ENCODE data around the gene TBC1D22A. TPM values are rescaled to one million over a fixed set of nuclear protein-coding genes. Genes with fewer than 3 reads are reported as not detected.

TBC1D22A gene
- total RNA-seq, 1 experiment from 2014 or later, result 12.2 TPM

DNA sequence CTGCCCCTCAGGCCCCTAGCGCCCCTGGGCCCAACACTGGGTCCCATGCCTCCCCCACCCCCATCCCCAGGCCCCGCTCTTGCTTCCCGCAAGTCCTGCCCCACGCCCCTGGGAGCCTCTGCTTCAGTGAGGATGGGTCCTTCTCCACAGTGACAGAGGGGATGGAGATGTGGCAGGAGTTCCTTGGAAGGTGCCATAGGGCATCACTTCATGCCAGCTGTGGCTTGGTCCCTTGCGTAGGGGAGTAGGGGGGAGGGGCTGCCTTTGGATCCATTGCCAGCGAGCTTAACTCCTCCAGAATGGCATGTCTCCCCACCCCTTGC is 9.5 kb upstream of the TBC1D22A start:
- DNase-seq (ENCODE audit: low read depth), result no peak

DNA sequence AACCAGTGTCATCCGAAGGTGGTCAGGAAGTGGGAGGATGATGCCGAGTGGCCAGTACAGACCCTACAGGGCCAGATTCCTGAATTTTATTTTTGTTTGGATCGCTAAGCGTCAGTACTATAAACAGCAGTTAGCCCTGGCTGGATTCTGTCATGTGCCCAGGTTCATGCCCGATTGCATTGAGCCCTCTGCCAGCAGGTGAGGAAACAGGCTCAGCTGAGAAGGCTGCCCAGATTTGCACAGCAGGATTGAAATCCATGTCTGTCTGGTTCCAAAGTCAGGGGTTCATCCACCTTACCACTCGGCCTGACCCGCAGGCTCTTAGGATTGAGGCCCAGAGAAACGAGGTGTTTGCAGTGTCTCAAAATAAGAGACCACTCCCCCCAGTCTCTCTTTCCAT is 9.1 kb upstream of the TBC1D22A start:
- no peak for DNase-seq (ENCODE audit: low read depth)

DNA sequence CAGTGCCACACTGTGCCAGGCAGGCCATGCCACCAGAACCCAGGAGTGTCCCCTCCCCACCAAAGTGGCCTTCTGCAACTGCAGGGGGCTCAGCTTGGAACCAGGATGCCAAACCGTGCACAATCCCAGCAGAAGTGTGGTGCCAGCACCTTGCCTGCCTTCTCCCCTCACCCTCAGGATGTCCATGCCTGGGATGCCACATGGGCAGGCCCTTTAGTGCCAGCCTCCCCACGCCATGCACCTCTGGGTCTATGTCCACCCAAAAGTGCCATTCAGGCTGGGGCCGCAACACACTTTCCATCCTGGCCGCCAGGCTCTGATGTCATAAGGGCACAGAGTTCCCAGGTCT is 8.7 kb upstream of the TBC1D22A start:
- DNase-seq (ENCODE audit: low read depth), result no peak

DNA sequence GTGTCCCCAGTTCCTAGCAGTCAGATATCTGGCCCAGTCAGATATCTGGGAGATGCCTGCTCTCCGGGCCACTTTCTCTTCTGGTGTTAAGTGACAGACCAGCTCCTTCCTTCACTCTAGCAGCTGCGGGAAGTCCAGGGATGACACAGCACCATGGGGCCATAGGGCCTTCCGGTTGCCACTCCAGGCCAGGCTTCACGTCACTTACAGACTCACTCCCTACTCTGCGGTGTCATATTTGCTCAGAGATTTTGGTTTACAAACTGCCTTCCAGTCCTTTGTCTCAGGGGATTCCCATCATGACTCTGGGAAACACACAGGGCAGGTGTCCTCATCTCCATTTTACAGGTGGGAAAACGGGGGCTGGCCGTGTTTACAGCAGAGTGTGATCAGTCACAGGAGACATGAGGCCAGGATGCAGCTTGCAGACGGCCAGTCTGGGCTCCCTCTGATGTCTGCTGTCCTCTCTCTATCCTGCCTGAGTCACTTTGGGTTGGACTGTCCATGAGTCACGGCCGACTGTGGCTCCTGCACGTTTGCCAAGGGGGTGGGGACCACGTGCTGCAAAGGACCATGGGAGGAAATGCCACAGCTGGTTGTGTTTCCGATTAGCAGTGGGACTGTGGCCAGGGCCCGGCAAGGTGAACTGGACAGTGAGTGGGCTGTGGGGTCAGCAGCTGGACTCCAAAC is 8.2 kb upstream of the TBC1D22A start:
- peak; percentile 99 for DNase-seq (ENCODE audit: low read depth)

DNA sequence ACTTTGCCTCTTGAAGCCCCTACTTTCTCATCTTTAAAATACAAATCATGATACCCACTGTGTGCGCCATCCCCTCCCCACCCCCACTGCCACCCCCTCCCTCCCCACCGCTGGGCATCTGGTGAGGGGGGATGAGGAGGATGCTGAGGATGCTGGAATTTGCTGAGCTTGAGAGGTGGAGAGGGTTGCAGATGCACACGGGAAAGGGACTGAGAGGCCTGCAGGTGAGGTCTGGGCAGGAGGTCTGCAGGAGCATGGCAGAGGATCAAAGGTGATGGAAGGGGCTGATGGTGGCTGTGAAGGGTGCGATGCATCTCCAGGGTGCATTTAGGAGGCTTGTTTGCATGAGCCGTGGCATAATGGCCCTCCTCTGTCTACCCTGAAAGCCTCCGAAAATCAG is 7.6 kb upstream of the TBC1D22A start:
- DNase-seq (ENCODE audit: low read depth), result no peak

DNA sequence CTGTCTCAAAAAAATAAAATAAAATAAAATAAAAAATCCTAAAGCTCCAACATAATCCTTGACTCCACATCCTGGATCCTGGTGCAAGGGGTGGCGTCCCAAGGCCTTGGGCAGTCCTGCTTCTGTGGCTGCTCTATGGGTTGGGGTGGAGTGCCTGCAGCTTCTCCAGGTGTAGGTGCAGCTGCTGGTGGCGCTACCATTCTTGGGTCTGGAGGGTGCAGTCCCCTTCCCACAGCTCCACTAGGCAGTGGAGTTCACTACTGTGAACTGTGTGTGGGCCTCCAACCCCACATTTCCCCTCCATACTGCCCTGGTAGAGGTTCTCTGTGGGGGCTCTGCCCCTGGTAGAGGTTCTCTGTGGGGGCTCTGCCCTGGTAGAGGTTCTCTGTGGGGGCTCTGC is 6.9 kb upstream of the TBC1D22A start:
- no peak for DNase-seq (ENCODE audit: low read depth)

DNA sequence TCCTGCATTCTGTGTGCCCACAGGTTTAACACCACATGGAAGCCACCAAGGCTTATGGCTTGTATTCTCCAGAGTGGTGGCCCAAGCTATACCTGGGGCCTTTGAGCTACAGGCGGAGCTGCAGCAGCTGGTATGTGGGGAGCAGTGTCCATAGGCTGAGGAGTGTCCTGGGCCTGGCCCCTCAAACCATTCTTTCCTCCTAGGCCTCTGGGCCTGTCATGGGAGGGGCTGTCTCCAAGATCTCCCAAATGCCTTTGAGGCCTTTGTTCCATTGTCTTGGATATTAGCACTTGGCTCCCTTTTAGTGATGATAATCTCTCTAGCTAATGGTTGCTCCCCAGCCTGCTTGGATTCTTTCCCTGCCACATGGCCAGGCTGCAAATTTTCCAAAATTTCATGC is 6.4 kb upstream of the TBC1D22A start:
- no peak for DNase-seq (ENCODE audit: low read depth)

DNA sequence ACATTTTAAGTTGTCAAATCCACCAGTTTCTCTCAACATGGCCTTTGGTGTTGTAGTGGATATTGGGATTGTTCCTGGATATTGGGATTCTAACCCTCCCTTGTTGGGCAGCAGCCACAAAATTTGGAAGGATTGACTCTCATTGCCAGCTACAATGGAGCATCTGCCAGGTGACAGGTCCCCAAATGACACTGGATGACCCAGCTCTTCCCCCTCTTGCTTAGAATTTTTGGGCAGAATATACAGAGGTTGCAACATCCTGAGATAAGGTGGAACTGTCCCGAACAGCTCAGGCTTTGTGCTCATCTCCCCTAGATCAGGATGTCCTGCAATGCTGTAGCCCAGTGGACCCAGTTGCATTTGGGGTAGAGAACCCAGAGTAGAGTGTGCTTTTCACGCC is 5.3 kb upstream of the TBC1D22A start:
- DNase-seq (ENCODE audit: low read depth), result no peak

DNA sequence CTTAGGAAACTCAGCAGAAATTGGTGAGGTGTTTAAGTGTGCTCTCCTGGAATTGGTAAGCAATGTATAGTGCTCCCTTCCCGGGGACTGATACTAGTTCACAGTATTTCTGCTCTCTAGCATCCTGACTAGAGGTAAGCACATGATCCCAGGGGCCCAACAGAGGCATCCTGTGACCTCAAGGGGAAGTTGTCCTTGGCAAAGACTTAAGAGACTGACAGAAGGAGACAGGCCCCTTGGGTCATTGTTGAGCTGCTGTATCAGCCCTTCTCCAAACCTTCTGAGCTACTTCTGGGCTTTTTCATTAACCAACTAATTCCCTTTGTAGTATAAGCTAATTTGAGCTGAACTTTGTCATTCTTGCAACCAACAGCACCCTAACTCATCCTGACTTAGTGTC is 4.3 kb upstream of the TBC1D22A start:
- DNase-seq (ENCODE audit: low read depth), result no peak

DNA sequence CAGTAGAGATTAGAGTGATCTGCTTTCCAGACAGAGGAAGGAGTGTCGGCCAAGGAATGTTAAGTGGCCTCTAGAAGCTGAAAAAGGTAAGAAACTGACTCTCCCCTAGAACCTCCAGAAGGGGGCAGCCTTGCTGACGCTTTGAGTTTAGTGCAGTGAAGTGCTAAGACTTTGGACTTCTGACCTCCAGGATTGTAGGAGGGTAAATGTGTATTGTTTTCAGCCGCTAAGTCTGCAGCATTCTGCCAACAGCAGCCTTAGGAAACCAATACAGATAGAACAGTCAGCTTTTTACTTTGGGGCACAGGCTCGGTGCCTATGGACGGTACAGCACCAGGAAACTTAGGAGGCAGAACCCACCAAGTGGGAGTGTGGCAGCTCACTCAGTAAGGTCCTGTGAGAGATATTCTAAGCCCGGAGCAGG is 3.6 kb upstream of the TBC1D22A start:
- DNase-seq (ENCODE audit: low read depth), result peak; percentile 57

DNA sequence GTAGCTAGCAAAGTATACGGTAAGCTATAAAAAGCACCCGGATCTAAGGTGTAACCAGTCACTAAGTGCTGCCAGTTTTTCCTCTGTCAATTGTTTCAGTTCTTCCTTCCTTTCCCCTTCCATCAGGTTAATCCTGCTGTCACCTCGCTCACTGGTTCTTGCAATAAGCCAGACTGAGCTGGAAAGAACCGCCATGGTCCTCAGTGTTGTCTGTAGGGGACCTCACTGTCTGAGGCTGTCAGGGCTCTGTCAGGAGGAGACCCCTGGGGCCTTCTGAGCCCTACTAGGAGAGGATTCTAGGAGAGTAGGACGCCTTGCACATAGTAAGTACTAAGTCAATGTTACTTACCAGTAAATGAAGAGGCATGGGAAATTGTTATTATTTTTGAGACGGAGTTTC is 1.4 kb upstream of the TBC1D22A start:
- DNase-seq (ENCODE audit: low read depth), result no peak

DNA sequence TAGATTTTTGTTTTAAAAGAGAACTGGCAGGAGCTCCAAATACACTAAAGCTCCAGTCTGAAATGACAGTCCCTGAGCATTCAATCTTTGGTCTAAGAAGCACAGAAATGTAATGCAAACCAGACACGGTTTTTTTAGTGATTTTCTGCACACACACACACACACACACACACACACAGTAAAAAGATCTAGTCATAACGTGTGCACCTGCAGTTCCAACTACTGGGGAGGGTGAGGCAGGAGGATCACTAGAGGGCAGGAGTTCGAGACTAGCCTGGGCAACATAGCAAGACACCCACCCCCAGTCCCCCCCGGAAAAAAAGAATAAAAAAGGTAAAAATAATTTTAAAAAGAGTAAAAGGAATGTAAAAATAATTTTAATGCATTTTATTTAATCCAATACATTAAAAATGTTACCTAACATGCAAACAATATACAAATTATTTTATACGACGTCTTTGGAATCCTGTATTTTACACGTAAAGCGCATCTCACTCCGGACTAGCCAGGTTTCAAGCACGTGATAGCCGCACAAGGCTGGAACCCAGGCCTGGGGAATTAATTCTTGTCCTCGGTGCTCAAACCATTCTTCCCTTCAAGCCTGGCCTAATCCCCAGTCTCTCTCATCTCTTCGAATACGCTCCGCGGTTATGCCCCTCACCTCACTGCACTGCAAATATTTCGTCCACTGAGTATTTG is 762 bp upstream of the TBC1D22A start:
- no peak for DNase-seq (ENCODE audit: low read depth)

DNA sequence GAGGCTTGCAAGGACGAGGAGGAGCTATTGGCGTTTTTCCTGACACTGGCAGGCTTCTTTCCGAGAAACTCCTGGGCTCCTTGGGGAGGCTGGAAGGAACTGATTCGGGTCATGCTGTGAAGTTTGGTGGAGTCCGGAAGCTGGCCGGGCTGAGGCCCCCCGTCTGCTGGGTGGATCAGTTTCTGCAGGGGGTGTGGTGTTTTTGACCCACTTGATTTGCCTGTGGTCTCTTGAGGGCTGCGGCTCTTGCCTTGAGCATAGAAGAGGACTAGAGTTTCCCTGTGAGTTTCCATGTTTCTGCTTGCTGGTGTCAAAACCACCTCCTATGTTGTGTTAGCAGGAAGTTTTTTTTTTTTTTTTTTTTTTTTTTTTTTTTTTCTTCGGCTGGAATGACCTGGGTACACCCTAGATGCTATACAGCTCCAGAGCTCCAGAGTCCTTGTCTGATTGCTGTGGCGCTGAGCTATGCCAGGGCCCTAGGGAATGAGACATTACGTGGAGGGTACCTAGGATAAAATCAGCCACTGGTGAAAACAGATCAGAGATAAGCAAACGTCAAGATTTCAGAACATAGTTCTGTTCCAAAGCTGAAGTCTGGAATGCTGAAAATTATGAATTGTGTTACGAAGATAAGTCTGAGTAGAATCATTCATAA is 728 bp downstream of the TBC1D22A start:
- DNase-seq (ENCODE audit: low read depth), result peak; percentile 32

DNA sequence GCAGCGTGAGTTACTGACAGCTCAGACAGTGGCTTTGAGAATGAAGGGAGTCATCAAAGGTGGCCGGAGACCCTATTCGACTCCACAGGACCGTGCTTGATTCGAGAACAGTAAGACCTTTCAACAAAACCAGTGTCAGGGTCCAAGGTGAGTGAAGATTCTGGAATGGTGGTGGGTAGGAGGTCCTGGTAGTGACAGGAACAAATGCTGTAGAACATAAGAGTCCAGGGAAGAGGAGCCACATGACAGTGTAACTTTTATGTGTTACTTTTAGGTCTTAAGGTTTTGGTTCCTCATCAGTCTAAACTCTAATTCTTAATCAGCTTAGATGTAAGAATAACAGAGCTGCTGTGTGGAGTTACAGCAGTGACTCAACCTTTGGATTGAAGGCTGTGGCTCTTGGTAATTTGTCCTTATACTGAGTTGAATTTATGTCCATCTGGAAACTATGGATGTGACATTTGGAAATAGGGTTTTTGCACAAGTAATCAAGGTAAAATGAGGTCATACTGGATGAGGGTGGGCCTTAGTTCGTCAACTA is 1.8 kb downstream of the TBC1D22A start:
- no peak for DNase-seq (ENCODE audit: low read depth)

DNA sequence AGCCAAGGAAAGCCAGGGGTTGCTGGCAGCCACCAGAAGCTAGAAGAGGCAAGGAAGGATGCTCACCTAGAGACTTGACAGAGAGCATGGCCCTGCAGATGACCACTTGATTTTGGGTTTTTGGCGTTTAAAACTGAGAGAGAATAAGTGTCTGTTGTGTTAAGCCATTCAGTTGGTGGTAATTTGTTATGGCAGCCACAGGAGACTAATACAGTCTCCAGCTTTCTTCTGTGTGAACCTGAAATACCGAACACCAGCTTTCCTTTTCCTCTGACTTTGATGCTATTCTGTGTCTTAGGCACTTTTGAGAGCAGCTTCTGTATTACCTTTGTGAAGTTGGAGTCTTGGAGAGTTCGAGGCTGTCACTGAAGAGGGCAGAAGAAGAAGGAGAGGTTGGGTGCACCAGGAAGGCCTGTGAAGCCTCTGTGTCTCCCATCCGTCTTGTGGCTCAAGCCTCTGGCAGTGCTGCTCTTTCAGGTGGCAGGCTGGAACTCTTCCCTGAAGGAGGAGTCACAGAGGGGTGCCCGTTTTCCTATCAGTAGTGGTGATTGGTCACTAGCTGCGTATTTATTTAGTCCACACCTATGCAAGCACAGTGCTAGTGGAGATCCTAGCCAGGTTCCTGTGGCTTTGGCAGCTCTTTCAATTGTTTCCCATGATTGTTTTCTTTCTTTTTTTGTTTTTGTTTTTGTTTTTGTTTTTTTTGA is 2.5 kb downstream of the TBC1D22A start:
- no peak for DNase-seq (ENCODE audit: low read depth)

DNA sequence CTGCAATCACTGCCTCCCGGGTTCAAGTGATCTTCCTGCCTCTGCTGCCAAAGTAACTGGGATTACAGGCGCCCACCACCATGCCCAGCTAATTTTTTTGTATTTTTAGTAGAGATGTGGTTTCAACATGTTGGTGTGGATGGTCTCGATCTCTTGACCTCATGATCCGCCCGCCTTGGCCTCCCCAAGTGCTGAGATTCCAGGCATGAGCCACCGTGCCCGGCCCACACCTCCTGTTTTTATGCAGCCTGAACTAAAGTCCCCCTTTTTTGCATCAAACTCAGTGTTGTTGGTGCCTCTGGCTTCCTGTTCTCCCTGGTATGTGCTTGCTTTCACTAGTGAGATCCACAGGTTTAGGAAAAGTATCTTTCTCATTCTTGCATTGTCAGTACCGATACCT is 4.2 kb downstream of the TBC1D22A start:
- no peak for DNase-seq (ENCODE audit: low read depth)

DNA sequence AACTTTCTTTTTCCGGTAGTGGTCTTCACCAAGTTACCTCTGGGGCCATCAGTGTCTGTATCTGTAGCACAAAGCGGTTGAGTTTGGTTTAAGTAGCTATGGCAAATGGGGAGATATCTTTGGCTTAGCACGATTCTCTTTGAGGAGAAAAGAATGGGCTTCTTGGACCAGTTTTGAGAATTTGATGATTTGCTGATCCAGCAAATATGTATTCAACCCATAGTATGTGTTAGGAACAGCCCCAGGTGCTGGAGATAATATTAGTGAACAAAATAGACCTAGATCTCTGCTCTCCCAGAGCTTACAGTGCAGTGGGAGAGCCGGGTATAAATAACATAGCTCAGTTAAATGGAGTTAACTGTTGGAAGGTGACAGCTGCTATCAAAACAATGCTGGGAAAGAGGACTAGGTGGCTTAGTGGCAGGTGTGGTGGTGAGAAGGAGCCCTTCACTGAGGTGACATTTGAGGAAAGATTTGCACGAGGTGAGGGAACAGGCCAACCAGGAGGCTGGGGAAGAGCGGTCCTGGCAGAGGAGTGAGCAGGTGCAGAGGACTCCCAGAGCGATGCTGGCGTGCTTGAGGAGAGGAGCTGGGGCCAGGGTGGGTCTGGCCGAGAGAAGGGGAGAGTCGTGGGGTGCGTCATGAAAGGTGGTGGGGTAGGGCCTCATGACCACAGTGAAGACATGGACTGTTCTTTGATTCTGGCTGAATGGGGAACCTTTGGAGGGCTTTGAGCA is 5.0 kb downstream of the TBC1D22A start:
- DNase-seq (ENCODE audit: low read depth), result no peak

DNA sequence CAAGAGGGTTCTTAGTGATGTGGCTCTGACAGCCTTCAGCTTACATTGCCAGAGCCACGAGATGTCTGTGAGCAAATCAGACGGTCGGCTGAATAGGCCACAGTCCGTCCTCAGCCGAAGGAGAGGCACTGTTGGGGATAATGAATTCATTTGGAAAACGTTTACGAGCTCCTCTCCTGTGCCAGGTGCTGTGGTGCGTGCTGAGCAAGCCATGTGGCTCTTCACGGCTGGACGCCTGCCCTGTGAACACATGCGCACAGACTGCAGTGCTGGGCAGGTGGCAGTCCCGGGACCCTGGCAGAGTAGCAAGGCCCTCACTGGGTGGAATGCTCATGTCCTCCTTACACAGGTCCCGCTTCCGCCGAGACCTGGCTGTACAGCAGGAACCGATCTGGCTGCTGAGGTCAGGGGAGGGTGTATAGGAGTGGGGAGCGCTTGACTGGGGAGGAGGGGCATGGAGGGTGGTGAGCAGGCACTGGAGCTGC is 6.8 kb downstream of the TBC1D22A start:
- DNase-seq (ENCODE audit: low read depth), result no peak

DNA sequence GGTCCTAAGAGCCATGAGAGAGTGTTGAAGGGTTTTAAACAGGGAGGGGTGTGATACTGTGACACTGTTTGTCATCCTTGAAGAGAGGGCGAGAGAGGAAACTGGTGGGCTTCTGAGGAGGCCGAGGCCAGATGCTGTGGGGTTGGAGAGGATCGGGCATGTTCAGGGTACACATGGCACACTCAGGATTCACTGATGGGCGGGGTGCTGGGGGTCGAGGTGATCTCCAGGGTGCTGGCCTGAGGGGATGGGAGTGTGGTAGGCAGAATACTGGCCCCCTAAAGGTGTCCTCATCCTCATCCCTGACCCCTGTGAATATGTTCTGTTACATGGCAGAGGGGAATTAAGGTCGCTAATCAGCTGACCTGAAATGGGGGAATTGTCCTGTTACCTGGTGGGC is 7.3 kb downstream of the TBC1D22A start:
- no peak for DNase-seq (ENCODE audit: low read depth)

DNA sequence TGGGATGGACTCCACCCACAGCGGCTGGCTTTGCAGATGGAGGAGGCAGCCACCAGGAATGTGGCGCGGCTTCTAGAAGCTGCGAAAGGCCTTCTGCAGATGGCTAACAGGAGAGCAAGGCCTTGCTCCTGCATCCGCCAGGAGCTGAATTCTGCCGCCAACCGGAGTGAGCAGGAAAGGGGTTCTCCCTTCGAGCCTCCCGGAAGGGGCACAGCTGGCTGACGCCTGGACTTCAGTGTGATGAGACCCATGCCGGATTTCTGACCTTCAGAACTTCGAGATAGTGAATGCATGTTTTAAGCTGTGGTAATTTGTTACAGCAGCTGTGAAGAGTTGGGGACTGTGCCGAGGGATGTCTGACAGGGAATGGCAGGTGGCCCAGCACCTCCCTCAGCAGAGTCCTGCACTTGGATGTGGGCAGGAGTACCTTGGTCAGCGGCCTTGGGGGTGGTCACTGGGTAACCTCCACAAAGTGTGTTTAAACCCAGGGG is 7.7 kb downstream of the TBC1D22A start:
- no peak for DNase-seq (ENCODE audit: low read depth)

DNA sequence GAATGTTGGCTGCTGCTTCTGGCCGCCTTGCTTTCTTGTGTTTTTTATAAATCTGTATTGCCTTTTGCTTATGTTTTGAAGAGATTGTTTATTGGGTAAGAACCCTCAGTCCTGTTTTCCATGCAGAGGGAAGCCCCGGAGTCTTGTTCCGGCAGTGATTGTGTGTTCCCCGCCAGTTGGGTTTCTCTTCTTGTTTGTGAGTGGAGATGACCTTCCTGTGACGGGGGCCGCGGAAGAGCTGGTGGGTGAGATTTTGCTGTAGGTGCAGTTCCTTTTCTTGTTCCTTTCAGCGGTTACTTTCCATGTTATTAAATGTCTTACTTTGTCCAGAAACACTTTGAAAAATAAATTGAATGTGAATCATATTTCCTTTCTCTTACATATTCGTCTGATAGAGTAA is 8.3 kb downstream of the TBC1D22A start:
- DNase-seq (ENCODE audit: low read depth), result no peak
